ENCODE data around the gene RBCK1. TPM values are rescaled to one million over a fixed set of nuclear protein-coding genes. Genes with fewer than 3 reads are reported as not detected.

Gene RBCK1
- total and polyA plus RNA-seq, 4 donors, result 58.3 to 108 (median 98.7) TPM

DNA sequence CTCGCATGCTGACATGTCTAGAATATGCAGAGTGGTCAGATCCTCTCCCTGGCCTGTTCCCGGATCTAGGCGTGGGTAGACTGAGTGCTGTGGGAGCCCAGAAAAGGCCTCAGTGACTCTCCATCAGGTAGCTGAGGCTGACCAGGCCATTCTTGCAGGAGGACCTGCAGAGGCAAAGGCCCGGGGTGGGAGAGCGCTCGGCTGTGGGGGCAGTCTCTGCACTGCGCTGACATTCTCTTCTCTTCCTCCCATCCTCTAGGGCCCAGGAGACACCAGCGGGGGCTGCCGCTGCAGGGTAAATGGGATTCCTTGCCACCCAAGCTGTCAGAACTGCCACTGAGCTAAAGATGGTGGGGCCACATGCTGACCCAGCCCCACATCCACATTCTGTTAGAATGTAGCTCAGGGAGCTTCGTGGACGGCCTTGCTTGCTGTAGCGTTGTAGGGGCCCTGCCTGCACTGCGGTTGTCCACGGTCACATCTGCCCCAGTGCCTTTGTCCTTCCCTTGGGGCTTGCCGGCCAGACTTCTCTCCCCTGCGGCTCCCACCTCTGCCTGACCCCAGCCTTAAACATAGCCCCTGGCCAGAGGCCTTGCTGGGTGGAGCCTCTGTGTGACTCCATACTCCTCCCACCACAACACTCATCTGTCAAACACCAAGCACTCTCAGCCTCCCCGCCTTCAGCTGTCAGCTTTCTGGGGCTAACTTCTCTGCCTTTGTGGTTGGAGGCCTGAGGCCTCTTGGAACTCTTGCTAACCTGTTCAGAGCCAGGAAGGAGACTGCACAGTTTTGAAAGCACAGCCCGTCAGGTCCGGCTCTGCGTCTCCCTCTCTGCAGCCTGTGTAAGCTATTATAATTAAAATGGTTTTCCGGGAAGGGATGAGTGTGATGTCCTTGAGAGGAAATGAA, 22.2 kb downstream of the RBCK1 start:
- Histone ChIP-seq H3K9me3 (ENCODE audit: control insufficient read depth in 4 of 4, insufficient read depth in 3 of 4, low read length in 3 of 4) (no peaks in the 10 kb centered on the region), H3K9ac (ENCODE audit: insufficient read depth in 1 of 2, low read length in 2 of 2) (no peak overlapping the region), H3K4me1 (ENCODE audit: control insufficient read depth in 5 of 5, insufficient read depth in 5 of 5, low read length in 5 of 5) (peaks cover 0 to 2% (median 0%) of the 10 kb centered on the region in 5 donors), H3K27ac (ENCODE audit: low read depth in 1 of 2, low read length in 1 of 2) (no peak overlapping the region), H3K4me3 (no peak overlapping the region), H3K36me3 (ENCODE audit: control insufficient read depth in 4 of 4, insufficient read depth in 4 of 4, low read length in 4 of 4) (peaks cover 3 to 49% (median 36%) of the 10 kb centered on the region in 4 donors), H3K27me3 (ENCODE audit: control insufficient read depth in 3 of 3, insufficient read depth in 3 of 3, low read length in 2 of 3) (no peaks in the 10 kb centered on the region)
- DNase-seq, result no peak
- 88 to 93% methylated on average over 21 of the region's 21 CpGs for whole genome bisulfite sequencing, 2 donors
- no peak for ATAC-seq (ENCODE audit: insufficient read depth, low FRiP score)
- TF ChIP-seq, protein P1, sequence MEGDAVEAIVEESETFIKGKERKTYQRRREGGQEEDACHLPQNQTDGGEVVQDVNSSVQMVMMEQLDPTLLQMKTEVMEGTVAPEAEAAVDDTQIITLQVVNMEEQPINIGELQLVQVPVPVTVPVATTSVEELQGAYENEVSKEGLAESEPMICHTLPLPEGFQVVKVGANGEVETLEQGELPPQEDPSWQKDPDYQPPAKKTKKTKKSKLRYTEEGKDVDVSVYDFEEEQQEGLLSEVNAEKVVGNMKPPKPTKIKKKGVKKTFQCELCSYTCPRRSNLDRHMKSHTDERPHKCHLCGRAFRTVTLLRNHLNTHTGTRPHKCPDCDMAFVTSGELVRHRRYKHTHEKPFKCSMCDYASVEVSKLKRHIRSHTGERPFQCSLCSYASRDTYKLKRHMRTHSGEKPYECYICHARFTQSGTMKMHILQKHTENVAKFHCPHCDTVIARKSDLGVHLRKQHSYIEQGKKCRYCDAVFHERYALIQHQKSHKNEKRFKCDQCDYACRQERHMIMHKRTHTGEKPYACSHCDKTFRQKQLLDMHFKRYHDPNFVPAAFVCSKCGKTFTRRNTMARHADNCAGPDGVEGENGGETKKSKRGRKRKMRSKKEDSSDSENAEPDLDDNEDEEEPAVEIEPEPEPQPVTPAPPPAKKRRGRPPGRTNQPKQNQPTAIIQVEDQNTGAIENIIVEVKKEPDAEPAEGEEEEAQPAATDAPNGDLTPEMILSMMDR (IDR thresholded peaks at IDR 0.05; ENCODE audit: control extremely low read depth, extremely low read depth), result no peak

DNA sequence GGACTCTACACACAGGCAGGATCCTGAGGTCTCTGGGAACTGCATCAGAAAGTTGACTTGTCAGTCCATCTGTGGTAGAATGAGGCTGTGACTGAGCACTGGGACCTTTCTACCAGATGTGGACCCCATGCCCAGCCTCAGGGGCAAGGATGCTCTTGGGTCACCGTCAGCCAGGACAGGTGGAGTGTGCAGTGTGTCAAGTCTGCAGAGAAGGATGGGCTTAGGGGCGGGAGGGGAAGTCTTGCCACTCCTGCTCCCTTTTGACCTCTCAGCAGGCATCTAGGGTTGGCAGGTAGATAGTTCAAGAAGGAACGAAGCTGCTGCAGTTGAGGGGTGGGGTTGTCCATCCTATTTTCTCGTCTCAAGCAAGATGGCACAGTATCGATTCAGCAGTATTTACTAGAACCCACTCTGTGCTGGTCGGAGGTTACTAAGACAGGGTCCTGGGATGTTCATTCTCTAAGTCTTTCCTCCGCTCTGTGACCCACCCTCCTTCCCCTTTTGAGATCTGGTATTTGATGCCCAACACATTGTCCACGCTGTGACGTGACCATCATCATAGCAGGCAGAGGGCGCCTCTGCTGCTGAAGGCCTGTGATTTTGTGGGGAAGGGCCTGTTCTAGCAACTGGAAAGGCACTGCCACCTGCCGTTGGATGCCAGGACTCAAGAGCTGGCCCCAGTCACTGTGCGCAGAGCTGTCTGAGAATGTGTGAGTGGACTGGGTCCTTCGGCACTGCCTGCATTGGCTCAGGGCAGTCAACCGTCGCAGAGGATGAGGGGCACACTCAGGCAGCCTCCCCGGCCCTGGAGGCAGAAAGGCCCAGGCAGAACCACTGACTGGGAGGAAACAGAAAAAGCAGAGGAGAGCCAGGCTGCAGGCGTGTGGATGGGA, 23.2 kb downstream of the RBCK1 start:
- DNase-seq (peak; percentile 74 to 83 (median 80)), ATAC-seq (ENCODE audit: insufficient read depth, low FRiP score) (peak; percentile 22)
- no peaks in the 10 kb centered on the region for H3K27me3 ChIP-seq (ENCODE audit: control insufficient read depth in 3 of 3, insufficient read depth in 3 of 3, low read length in 2 of 3)
- H3K27ac ChIP-seq (ENCODE audit: low read depth in 1 of 2, low read length in 1 of 2), result no peak overlapping the region
- no peak overlapping the region for H3K9ac ChIP-seq (ENCODE audit: insufficient read depth in 1 of 2, low read length in 2 of 2)
- H3K9me3 ChIP-seq (ENCODE audit: control insufficient read depth in 4 of 4, insufficient read depth in 3 of 4, low read length in 3 of 4), result no peaks in the 10 kb centered on the region
- H3K4me1 ChIP-seq (ENCODE audit: control insufficient read depth in 5 of 5, insufficient read depth in 5 of 5, low read length in 5 of 5), result peaks cover 0 to 2% (median 0%) of the 10 kb centered on the region in 5 donors
- peaks cover 7 to 56% (median 39%) of the 10 kb centered on the region in 4 donors for H3K36me3 ChIP-seq (ENCODE audit: control insufficient read depth in 4 of 4, insufficient read depth in 4 of 4, low read length in 4 of 4)
- 67 to 74% methylated on average over 17 of the region's 17 CpGs for WGBS, 2 donors
- no peak overlapping the region for H3K4me3 ChIP-seq
- TF ChIP-seq, protein P1 (IDR thresholded peaks at IDR 0.05; ENCODE audit: control extremely low read depth, extremely low read depth), result peak; percentile 50

DNA sequence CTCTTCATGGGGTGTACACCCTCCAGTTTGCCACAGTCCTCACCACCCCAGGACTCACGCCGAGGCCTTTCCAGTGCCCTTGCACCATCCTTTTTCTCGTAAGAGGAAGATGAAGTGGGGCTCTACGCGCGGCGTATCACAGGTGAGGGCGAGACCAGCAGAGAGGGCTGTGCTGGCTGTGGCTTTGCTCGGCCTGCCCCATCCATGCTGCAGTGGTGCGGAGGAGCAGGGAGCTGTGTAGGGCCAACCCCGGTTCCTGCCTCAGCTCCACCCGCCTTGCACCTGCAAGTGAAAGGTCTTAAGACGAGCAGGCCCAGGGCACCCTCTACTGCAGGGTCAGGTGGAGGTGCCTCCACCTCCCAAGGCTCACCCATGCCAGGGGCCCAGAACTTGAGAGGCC, 24.1 kb downstream of the RBCK1 start:
- 92% methylated on average over 13 of the region's 13 CpGs for WGBS, 2 donors
- TF ChIP-seq, protein P1 (IDR thresholded peaks at IDR 0.05; ENCODE audit: control extremely low read depth, extremely low read depth), result no peak

More for the DNA sequence above, 24.1 kb downstream of the RBCK1 start:
- peaks cover 10 to 55% (median 38%) of the 10 kb centered on the region in 4 donors for H3K36me3 ChIP-seq (ENCODE audit: control insufficient read depth in 4 of 4, insufficient read depth in 4 of 4, low read length in 4 of 4)
- H3K4me3 ChIP-seq, result no peak overlapping the region
- ATAC-seq (ENCODE audit: insufficient read depth, low FRiP score) (no peak), DNase-seq (no peak)
- no peaks in the 10 kb centered on the region for H3K9me3 ChIP-seq (ENCODE audit: control insufficient read depth in 4 of 4, insufficient read depth in 3 of 4, low read length in 3 of 4)
- peaks cover 0 to 2% (median 0%) of the 10 kb centered on the region in 5 donors for H3K4me1 ChIP-seq (ENCODE audit: control insufficient read depth in 5 of 5, insufficient read depth in 5 of 5, low read length in 5 of 5)
- no peak overlapping the region for H3K9ac ChIP-seq (ENCODE audit: insufficient read depth in 1 of 2, low read length in 2 of 2)
- H3K27me3 ChIP-seq (ENCODE audit: control insufficient read depth in 3 of 3, insufficient read depth in 3 of 3, low read length in 2 of 3), result no peaks in the 10 kb centered on the region
- H3K27ac ChIP-seq (ENCODE audit: low read depth in 1 of 2, low read length in 1 of 2), result no peak overlapping the region

Measured in lung (tissue), 12 donors.